HG02588 (cell line): ENCODE data around the gene ATXN7L1.

ENCODE experiments used
- ATAC-seq: cut with Tn5 transposase; IDR thresholded peaks from one replicate; pipeline ENCODE4 v1.9.1; 2021; ENCODE audit warnings: mild to moderate bottlenecking, moderate library complexity; ENCODE audit not compliant: unreplicated experiment

The ATXN7L1 gene

GRCh38 chr7:105751054-105751453 lies 125.3 kb downstream of the ATXN7L1 start:
- no peak for ATAC-seq

GRCh38 chr7:105748701-105749100 lies 127.7 kb downstream of the ATXN7L1 start:
- ATAC-seq: no peak

- no peak for ATAC-seq
Measured at GRCh38 chr7:105745681-105746330, 130.6 kb downstream of the ATXN7L1 start.

DNA sequence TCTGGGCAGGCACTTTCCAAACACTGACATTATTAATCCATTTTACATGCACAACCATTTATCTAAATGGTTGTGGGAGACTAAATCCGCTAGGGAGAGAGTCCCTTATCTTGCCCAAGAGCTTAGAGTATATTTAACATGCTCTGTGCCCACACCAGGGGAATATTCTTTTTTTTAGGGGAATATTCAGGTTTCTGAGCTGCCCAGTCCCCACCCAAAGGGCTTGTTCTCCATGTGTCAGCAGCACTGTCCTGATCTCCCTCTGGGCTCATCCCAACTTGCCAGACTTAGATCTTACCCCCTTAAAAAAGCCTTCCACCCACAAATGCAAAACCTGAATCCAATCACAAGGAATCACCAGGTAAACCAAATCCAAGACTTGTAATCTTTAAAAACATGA lies 132.1 kb downstream of the ATXN7L1 start:
- ATAC-seq: no peak

- no peak for ATAC-seq
Measured at GRCh38 chr7:105743351-105744090, 132.9 kb downstream of the ATXN7L1 start.

DNA sequence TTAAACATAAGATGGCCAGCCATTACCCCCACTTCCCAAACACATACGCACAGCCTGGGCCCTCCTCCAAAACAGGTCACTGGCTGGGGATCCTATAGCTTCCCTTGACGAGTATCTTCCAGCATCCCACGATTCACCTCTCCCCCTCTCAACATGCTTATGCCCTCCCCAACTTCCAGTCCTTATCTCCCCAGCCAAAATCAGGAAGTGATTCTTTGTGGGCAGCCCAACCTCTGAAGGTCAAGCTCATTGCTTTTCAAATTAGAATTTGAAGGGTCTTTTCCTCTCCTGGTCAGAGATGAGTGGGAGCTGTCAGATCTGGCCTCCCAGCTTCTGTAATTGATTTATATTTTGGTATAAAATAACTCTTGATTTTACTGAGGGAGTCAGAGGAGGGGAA lies 133.6 kb downstream of the ATXN7L1 start:
- ATAC-seq: no peak

DNA sequence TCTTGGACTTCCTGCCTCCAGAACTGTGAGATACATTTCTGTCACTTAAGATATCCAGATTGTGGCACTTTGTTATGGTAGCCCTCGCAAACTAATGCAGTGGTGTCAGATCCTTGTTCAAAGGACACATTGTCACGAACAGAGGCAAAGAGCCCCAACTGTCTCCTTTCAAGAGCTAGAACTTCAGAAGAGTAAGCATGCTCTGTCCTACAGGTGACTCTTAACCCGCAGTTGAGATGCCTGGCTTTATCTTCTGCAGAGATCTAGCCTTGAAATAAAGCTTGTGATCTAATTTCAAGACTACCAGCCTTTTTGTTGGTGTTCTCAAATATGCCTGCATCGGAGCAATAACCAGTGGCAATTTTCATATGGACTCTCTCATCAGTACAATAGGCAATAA lies 134.4 kb downstream of the ATXN7L1 start:
- ATAC-seq: no peak

- no peak for ATAC-seq
Measured at GRCh38 chr7:105738133-105738532, 138.3 kb downstream of the ATXN7L1 start.

DNA sequence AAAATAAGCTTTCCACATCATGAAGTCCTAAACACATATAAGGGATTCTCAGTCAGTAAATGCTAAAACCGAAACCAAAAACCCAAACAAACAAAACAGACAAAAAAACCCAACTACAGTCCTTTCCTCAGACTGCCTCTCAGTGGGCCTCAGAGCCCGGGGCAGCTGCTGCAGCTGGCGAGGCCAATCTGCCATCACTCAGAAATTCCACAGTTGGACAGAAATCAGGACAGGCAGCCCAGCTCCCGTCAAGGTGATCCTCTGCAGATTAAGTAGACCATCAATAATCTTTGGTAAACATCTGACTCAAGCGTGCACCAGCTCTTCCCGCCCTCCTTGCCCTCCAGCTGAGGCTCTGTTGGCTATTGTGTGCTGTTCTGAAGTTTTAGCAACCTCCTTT lies 142.2 kb downstream of the ATXN7L1 start:
- ATAC-seq: no peak

- ATAC-seq: no peak
Measured at GRCh38 chr7:105731042-105731441, 145.4 kb downstream of the ATXN7L1 start.

GRCh38 chr7:105728028-105728427 lies 148.4 kb downstream of the ATXN7L1 start:
- no peak for ATAC-seq

DNA sequence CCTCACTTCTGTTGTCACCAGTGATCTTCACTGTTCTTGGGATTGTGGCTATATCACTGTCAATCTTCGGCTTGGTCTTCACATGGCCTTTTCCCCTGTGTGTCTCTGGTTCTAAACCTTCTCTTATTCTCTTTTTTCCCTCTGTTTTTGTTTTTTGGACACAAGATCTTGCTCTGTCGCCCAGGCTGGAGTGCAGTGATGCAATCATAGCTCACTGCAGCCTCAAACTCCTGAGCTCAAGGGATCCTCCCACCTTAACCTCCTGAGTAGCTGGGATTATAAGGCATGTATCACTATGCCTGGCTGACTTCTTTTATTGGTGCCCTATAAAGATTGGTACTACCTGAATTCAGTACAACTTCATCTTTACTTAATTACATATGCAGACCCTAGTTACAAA lies 151.7 kb downstream of the ATXN7L1 start:
- ATAC-seq: no peak

- ATAC-seq: no peak
Measured at GRCh38 chr7:105723572-105723971, 152.8 kb downstream of the ATXN7L1 start.

- no peak for ATAC-seq
Measured at GRCh38 chr7:105721571-105722104, 154.8 kb downstream of the ATXN7L1 start.

GRCh38 chr7:105719919-105720318 lies 156.5 kb downstream of the ATXN7L1 start:
- ATAC-seq: no peak

- ATAC-seq: no peak
Measured at GRCh38 chr7:105719395-105719794, 157.0 kb downstream of the ATXN7L1 start.

DNA sequence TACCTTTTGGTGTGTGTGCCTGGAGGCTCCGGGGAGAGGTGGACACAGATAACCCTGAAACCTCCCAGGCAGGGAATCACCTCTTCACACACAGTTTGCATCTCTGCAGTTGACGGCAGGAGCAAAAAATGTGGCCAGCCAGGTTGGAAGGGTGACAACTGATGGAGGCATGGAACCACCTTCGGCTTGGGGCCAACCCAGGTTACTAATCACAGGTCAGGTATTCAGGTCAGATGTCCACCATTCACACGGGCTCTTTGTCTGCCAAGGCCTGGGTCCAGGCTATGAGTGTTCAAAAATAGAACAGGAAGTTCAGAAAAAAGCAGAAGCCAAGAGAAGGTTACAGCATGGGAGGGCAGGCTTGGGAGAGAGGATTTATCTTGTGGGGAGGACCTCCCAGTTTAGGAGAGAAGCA lies 157.9 kb downstream of the ATXN7L1 start:
- no peak for ATAC-seq

DNA sequence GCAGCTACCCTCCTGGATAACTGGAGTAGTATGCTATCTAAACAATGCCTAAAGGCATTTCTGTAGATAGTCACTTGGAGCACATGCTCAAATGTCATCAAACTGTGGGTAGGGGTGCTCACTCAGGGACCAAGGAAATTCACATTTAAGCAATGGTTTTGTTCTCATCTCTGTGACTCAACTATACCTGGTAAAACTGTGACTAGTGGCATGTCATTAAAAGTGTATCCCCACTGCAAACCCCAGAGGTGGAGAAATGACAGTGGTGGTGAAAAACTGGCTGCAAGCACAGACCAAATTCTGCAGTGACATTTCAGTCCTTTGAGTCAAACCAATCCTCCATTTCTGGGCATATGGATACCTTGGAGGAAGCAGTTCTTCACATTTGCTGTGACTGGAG lies 160.9 kb downstream of the ATXN7L1 start:
- no peak for ATAC-seq

DNA sequence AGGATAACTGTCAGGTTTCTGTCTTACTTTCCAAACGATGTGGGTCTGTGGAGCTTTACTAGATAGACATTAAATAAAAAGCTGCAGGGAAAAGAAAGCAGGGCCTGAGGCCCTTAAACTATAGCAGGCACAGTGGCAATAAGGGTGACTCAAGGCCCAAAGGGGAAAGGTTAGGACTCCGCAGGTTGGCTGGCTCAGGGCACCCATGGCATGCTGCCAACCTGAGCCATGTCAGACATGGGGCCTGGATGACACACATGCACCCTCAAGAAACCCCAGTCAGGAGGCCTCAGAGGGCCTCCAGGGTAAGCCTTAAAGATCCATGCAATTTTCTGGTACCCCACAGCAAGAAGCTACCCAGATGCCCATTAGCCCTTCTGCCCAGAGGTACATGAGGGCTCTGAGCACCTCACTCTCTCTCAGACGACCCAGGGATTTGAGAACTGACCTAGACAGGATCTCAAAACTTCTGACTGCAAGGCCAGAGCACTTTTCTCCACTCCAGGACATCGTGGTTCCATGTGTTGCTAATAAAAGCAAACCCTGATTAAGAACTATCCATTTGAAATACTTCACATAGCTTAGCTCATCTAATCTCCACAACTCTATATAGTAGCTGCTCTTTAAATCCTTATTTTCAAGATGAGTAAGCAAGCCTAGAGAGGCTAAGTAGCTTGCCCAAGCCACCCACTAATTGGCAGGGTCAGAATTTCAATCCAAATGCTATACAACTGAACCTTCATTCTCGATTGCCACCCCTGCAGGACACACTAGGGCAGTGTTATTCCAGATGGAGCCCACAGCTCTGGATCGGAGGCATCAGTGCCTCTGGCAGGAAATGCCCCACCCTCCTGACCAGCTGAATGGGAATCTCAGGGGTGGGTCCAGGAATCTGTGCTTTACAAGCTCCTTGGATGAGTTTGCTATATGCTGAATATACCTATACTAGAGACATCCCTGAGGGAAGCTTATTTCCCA lies 162.6 kb downstream of the ATXN7L1 start:
- no peak for ATAC-seq

DNA sequence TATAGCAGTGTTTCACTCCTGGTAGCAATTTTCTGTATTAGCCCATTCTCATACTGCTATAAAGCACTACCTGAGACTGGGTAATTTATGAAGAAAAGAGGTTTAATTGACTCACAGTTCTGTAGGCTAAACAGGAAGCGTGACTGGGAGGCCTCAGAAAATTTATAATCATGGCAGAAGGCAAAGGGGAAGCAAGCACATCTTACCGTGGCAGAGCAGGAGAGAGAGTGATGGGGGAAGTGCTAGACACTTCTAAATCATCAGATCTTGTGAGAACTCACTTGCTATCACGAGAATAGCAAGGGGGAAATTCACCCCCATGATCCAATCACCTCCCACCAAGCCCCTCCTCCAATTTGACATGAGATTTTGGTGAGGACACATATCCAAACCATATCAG lies 163.5 kb downstream of the ATXN7L1 start:
- no peak for ATAC-seq

- no peak for ATAC-seq
Measured at GRCh38 chr7:105711726-105712402, 164.5 kb downstream of the ATXN7L1 start.
